Cardiac fibroblast (primary cell): ENCODE data around the gene PVRIG.
"Not testable (repeated sequence)": the region's sequence is repeated elsewhere in the genome, so short reads cannot be mapped to it uniquely, and the experiment has no call there.

ENCODE experiments used
- DNase-seq, 2 donors: peaks; one replicate each; pipeline versions ENCODE4 v3.0.0 to v3.0.0-alpha.2; 2010; ENCODE audit warnings: low read depth in 2 of 2
- H3K4me3 ChIP-seq, 2 donors: replicated peaks in 1 of 2; 1 replicate in 1 of 2; 2 replicates in 1 of 2; pipeline ENCODE4 v1.5.1; 2011; ENCODE audit warnings: low read depth in 2 of 2, low read length in 2 of 2, mild to moderate bottlenecking in 2 of 2, moderate library complexity in 1 of 2
- TF ChIP-seq, protein P1 (sequence below): IDR thresholded peaks from one replicate; pipeline ENCODE4 v1.5.1; 2011; ENCODE audit warnings: low read depth, mild to moderate bottlenecking, low read length, inconsistent platforms

Gene PVRIG

GRCh38 chr7:100267648-100268047, 47.9 kb downstream of the PVRIG start:
- no peak for DNase-seq
- no peak overlapping the region for H3K4me3 ChIP-seq
- TF ChIP-seq, protein P1, sequence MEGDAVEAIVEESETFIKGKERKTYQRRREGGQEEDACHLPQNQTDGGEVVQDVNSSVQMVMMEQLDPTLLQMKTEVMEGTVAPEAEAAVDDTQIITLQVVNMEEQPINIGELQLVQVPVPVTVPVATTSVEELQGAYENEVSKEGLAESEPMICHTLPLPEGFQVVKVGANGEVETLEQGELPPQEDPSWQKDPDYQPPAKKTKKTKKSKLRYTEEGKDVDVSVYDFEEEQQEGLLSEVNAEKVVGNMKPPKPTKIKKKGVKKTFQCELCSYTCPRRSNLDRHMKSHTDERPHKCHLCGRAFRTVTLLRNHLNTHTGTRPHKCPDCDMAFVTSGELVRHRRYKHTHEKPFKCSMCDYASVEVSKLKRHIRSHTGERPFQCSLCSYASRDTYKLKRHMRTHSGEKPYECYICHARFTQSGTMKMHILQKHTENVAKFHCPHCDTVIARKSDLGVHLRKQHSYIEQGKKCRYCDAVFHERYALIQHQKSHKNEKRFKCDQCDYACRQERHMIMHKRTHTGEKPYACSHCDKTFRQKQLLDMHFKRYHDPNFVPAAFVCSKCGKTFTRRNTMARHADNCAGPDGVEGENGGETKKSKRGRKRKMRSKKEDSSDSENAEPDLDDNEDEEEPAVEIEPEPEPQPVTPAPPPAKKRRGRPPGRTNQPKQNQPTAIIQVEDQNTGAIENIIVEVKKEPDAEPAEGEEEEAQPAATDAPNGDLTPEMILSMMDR, result no peak

- not testable (repeated sequence) for H3K4me3 ChIP-seq, DNase-seq
These were observed 49.1 kb downstream of the PVRIG start for GRCh38 chr7:100268882-100269281.

DNA sequence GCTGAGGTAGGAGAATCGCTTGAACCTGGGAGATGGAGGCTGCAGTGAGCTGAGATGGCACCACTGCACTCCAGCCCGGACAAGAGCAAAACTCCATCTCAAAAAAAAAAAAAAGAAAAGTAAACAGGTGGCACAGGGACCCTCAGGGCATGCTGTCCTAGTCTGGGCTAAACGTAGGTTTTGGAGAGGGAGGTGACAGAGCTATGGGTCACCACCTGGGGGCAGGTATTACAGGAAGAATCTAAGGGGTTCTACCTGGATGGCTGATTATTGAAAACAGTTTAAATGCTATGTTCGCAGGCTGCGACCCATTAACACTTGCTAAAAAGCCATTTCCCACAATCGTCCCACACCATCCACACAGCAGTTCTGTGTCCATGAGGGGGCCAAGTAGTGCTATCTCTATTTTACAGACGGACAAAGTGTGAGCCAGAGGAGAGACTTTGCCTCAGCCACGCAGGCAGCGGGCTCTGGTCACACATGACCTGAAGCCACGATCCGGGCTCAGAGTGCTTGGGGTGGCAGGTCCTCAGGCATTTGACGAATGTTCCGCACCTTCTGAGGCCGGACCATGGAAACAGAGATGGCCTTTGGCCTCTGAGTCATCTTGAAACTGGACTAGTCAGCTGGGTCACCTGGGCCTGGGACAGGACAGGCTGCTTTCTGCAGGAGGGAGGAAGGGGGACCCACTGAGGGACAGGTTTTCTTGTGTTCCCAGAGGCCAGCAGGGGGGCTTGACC, 49.7 kb downstream of the PVRIG start:
- DNase-seq, H3K4me3 ChIP-seq: not testable (repeated sequence)

- H3K4me3 ChIP-seq, result peak overlapping the region; percentile 64 to 66
- peak in 1 of 2 donors; percentile 21 for DNase-seq
These were observed 50.5 kb downstream of the PVRIG start for GRCh38 chr7:100270046-100270918.
